GM18867 (cell line): Measurements from ENCODE around the gene CNTD1.

Experiments used
- ATAC-seq: cut with Tn5 transposase; IDR thresholded peaks from one replicate; pipeline ENCODE4 v1.9.1; 2021; ENCODE audit warnings: mild to moderate bottlenecking, moderate library complexity; ENCODE audit not compliant: unreplicated experiment

The CNTD1 gene

DNA sequence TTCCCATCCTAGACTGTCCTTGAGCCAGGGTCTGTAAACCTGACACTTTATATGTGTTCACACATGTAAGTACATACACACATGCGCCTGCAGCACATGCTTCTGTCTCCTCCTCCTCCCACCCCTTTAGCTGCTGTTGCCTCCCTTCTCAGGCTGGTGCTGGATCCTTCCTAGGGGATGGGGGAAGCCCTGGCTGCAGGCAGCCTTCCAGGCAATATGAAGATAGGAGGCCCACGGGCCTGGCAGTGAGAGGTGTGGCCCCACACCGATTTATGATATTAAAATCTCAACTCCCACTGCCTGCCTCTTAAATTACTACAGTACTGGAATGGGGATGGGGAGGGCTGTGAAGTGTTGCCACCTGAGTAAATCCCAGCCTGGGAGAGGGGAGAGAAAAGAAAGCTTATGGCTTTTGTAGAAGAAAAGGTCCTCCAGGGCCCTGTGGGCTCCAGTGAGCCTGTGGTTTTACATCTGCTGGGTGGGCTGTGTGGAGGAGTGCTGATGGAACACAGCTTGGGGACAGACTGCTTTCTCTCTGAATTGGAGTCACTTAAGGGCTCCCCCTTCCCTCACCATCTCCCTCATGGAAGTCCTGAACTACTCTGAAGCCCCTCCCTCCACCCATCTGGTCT lies 19.2 kb upstream of the CNTD1 start:
- no peak for ATAC-seq

- no peak for ATAC-seq
Observed at GRCh38 chr17:42779936-42780850, 18.5 kb upstream of the CNTD1 start, which contains the start of gene WNK4. TSS of gene WNK4 (plus strand) at chr17:42780610. CDS start at chr17:42780699, 89 bp downstream.

- no peak for ATAC-seq
Observed at GRCh38 chr17:42780851-42781638, 17.6 kb upstream of the CNTD1 start.

GRCh38 chr17:42781639-42782165 lies 17.0 kb upstream of the CNTD1 start:
- no peak for ATAC-seq

GRCh38 chr17:42782166-42783061 lies 16.2 kb upstream of the CNTD1 start:
- ATAC-seq = no peak

DNA sequence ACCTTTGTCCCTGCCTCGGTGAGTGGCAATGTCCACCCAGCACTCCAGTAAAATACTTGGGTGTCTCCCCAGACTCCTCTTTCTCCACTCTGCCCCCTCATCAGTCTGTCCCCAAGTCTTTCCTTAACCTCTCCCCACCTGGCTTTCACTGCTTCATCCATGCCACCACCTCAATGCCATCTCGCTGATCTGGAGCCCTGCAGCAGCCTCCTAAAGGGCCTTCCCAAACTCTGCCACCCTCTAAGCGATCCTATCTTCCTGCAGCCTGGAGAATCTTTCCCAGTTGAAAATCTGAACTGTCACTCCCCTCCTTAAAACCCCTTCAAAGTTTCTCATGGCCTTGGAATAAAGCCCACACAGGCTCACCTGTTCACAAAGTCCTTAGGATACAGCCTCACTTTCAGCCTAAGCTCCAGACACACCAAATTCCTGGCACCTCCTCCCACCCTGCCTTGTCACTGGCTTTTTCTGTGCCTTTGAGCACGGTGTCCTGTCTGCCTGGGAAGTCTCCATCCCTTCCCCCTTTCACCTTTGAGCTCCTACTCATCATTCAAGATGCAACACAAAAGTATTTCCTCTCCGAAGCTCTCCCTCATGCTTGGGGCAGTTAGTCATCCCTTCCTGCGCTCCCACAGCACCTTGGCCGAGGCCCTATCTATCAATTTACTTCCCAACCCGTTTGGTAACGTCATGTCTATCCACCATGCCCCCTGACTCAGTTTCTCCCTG lies 15.4 kb upstream of the CNTD1 start:
- ATAC-seq = no peak

DNA sequence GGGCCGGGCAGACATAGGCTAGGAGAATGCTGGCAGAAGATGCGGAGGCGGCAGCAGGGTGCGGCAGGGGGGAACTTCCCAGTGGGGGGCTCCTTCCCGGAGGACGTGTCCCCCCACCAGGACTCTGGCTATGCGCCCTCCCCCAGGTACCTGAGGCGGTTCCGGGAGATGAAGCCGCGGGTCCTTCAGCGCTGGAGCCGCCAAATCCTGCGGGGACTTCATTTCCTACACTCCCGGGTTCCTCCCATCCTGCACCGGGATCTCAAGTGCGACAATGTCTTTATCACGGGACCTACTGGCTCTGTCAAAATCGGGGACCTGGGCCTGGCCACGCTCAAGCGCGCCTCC lies 14.9 kb upstream of the CNTD1 start:
- no peak for ATAC-seq

GRCh38 chr17:42784409-42784808 lies 14.3 kb upstream of the CNTD1 start:
- no peak for ATAC-seq

GRCh38 chr17:42784811-42785592 lies 13.7 kb upstream of the CNTD1 start:
- ATAC-seq = no peak

GRCh38 chr17:42787266-42787665 lies 11.4 kb upstream of the CNTD1 start:
- ATAC-seq = no peak

- no peak for ATAC-seq
Observed at GRCh38 chr17:42791948-42792347, 6.7 kb upstream of the CNTD1 start.

DNA sequence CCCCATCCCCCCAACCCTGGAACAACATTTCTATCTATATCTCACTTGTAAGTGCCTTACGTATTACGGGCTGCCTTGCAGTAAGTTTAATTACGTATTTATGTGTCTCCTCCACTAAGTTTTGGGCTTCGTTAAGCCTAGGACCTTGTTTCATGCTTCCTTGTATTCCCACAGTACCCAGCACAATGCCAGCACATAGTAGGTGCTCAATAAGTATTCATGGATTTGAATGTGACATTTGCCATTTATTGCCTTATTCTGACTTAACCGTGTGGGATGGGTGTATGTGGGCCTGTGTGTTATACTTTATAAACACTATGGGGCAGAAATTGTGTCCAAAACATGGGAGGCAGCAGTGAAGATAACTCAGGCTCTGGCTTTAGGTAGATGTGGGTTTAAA lies 6.1 kb upstream of the CNTD1 start:
- no peak for ATAC-seq

GRCh38 chr17:42795061-42795460 lies 3.6 kb upstream of the CNTD1 start:
- ATAC-seq = no peak

DNA sequence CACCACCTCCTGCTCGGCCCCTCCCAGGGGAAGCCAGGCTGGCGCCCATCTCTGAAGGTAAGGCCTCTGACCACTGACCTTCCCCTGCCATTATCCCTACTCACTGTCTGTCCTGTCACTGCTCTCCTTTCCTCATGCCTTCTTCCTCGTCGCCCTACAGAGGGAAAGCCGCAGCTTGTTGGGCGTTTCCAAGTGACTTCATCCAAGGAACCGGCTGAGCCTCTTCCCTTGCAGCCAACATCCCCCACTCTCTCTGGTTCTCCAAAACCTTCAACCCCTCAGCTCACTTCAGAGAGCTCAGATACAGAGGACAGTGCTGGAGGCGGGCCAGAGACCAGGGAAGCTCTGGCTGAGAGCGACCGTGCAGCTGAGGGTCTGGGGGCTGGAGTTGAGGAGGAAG lies 3.2 kb upstream of the CNTD1 start:
- ATAC-seq = no peak

DNA sequence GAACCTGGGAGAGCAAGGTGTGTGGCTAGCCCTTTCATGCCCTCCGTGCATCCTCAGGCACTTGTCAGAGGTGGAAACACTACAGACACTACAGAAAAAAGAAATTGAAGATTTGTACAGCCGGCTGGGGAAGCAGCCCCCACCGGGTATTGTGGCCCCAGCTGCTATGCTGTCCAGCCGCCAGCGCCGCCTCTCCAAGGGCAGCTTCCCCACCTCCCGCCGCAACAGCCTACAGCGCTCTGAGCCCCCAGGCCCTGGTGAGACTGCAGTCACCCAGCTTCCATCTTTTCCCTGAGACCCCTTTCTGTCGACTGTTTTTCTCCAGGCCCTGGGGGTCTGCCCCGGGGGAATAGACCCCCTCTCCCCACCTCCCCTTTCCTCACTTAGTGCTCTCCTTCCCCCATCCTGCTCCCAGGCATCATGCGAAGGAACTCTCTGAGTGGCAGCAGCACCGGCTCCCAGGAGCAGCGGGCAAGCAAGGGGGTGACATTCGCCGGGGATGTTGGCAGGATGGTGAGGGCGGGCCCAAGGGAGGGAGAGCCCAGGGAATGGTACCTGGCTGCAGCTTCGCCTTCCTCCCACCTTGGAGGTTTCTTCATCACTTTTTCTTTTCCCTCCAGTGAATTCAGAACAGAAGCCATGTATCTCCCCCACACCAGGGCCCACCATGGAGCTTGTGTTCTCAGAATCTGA lies 2.4 kb upstream of the CNTD1 start:
- ATAC-seq = no peak

DNA sequence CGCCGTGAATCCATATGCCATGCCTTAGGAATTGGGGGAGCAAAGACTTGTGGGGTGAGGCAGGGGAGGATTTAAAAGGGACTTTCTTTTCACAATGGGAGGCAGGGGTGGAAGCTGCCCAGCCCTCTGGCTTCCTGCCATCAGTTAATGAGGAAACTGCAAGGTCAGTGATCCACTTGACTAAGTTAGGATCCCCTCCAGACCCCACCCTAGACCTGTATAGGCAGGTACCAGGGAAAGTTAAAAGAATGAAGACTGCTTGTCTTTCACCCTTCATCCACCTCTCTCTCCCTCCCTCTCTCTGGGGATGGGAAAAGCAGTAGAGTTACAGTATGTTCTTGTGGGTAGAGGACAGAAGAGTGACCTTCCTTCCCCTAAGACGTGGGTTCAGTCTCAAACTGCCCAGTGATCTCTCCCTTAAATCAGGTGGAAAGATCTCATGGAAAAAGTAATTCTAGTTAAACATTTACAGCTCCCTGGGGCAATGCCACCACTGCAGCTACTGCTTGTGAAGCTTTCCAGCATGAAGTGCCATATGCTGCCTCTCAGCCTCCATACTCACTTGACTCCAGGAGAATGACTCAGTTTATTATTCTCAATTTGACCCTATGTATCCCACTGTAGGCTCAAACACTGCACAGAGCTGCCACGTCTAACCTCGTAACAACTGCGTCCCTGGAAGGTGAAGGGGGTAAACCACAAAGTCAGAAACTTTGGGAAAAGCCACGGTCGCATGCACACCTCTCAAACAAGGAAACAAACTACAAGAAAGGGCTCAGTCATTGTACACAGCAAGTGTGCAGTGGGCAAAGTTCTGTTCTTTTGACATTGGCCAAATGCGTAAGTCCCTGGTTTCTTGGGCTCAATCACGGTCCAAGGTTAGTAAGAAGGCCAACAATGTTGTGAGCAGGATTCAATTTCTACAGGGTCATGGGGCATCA lies 1.3 kb upstream of the CNTD1 start:
- no peak for ATAC-seq

GRCh38 chr17:42798011-42798382 lies 664 bp upstream of the CNTD1 start:
- ATAC-seq = no peak
